ENCODE measurements around the gene KREMEN1. TPM values are rescaled to one million over a fixed set of nuclear protein-coding genes. Genes with fewer than 3 reads are reported as not detected.

KREMEN1 gene
- polyA plus RNA-seq, 1 of the 3 experiments (the other 2 are of a cell fraction), result 10.0 TPM

DNA sequence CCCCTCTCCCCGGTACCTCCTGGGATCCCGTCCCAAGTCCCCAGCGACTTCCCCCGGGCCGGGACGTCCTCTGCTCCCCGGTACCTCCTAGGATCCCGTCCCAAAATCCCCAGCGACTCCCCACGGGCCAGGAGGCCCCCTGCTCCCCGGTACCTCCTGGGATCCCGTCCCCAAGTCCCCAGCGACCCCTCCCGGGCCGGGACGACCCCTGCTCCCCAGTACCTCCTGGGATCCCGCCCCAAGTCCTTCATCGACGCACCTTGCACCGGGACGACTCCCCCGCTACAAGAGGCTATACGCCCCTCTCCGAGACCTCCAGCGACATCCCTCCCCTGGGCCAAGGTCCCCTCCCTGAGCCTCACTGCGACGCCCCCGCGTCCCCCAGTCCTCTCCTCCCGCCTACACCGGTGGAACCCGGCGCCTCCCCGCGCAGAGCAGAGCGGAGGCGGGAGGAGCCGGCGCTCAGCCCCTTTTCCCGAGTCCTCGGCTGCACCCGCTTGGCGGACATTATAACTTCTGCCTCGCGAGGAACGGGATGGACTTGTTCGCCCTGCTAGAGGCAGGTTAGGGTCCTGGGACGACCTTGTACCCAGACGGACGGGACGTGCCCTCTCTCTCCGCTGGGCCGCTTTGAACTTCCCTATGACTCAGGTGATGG is 912 bp downstream of the KREMEN1 start:
- DNase-seq, result no peak

More for the DNA sequence above, 912 bp downstream of the KREMEN1 start:
- peak overlapping the region; percentile 70; the same call in 1 of the 2 replicates for H2AFZ ChIP-seq (ENCODE audit: low read depth)
- no peaks in the 10 kb centered on the region for H4K20me1 ChIP-seq (ENCODE audit: insufficient read depth)
- no peaks in the 10 kb centered on the region for H3F3A ChIP-seq (replicated peaks; ENCODE audit: insufficient read depth)
- no peaks in the 10 kb centered on the region for H3K79me2 ChIP-seq (ENCODE audit: insufficient read depth)
- TF ChIP-seq SMC3 (IDR thresholded peaks at IDR 0.05; ENCODE audit: low read depth, low read length), result no peak
- TF ChIP-seq RCOR1 (IDR thresholded peaks at IDR 0.05; ENCODE audit: low read length), result no peak
- TF ChIP-seq JUND (IDR thresholded peaks at IDR 0.05), result no peak
- TF ChIP-seq, protein P1, sequence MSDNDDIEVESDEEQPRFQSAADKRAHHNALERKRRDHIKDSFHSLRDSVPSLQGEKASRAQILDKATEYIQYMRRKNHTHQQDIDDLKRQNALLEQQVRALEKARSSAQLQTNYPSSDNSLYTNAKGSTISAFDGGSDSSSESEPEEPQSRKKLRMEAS (IDR thresholded peaks at IDR 0.05; ENCODE audit: low read depth), result no peak
- TF ChIP-seq ZBTB33 (IDR thresholded peaks at IDR 0.05; ENCODE audit: borderline replicate concordance, low read depth), result no peak
- TF ChIP-seq, protein P2, sequence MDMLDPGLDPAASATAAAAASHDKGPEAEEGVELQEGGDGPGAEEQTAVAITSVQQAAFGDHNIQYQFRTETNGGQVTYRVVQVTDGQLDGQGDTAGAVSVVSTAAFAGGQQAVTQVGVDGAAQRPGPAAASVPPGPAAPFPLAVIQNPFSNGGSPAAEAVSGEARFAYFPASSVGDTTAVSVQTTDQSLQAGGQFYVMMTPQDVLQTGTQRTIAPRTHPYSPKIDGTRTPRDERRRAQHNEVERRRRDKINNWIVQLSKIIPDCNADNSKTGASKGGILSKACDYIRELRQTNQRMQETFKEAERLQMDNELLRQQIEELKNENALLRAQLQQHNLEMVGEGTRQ (IDR thresholded peaks at IDR 0.05; ENCODE audit: borderline replicate concordance, low read depth, low read length), result no peak
- no peak for TF ChIP-seq FOSL2 (IDR thresholded peaks at IDR 0.05; ENCODE audit: borderline replicate concordance, low read depth)
- no peak for TF ChIP-seq ELF1 (IDR thresholded peaks at IDR 0.05)
- no peak for TF ChIP-seq REST (IDR thresholded peaks at IDR 0.05; ENCODE audit: low read depth, low read length)
- peak overlapping the region; percentile 95 for H3K4me2 ChIP-seq
- no peaks in the 10 kb centered on the region for H3K9me2 ChIP-seq
- 79% methylated on average over 46 of the region's 53 CpGs for WGBS (ENCODE audit: low lambda C conversion rate)
- ChIA-PET POLR2A (no interaction called here), CTCF (interaction anchor here (0.9 to 1.3 kb wide), 2 partner anchors 33 to 81 kb away, joined by 3 to 5 read pairs; no protein-coding TSS in a partner anchor)
- peaks cover 0 to 8% of the 10 kb centered on the region in 2 experiments; a peak in 1 of 4 replicates for H3K4me1 ChIP-seq (ENCODE audit: control insufficient read depth in 1 of 2, insufficient read depth in 2 of 2, low read depth in 1 of 2, low read length in 1 of 2)
- no peaks in the 10 kb centered on the region for H3K9me3 ChIP-seq
- H3K4me3 ChIP-seq (ENCODE audit: low read depth in 2 of 2, low read length in 1 of 2), result peak overlapping the region; percentile 66 to 67
- no peaks in the 10 kb centered on the region for H3K27me3 ChIP-seq (ENCODE audit: insufficient read depth)
- H3K27ac ChIP-seq (ENCODE audit: low read depth in 2 of 2, low read length in 1 of 2), result no peak overlapping the region
- H3K9ac ChIP-seq, result peak overlapping the region; percentile 75
- no peaks in the 10 kb centered on the region for H3K36me3 ChIP-seq (replicated peaks in 1 of 2; ENCODE audit: control insufficient read depth in 1 of 2, insufficient read depth in 2 of 2, low read length in 1 of 2)
